Testis (tissue), 2 donors: Measurements from ENCODE around the gene B3GALNT2.

Source experiments
- POLR2A ChIP-seq: fragments of 450-650 bp; IDR thresholded peaks from one replicate; pipeline ENCODE4 v1.6.1; 2017; ENCODE audit warnings: antibody characterized with exemption, mild to moderate bottlenecking, moderate library complexity
- TF ChIP-seq, protein P1 (sequence below), 3 experiments: fragments of 450-650 bp in 2 of 3; fragments of 200-600 bp in 1 of 3; sonication (generic) in 1 of 3; IDR thresholded peaks; one replicate each; pipeline ENCODE4 v1.5.1; 2016 to 2019; ENCODE audit warnings: antibody characterized with exemption in 3 of 3, mild to moderate bottlenecking in 2 of 3, moderate library complexity in 1 of 3

DNA sequence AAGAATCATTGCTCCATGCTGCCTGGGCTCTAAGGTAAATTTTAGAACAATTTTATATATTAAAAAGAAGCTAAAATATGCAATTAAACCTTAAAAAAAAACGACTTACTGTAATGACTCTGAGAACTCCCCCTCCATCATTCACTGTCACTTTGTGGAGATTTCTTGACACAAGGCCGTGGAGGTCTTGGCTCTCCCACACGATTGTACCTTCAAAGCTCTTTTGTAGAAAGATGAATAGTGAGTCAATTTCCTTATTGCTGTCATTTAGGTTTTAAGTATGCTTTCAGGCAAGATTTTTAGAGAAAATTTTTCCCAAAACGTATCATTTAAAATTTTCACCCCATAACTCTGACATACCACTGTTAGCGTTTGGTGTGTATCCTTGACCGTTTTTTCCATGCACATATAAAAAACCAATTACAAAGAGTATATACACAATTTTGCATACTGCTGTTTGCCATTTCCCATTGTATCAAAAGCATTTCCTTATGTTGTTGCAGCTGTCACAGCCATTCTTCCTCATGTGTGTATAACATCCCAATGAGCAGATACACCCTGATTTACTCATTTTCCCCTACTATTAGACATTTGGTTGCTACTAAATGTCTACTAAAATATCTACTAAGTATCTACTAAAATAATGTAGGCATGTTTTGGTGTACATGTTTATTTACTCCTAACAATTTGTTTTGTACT, 33.4 kb downstream of the B3GALNT2 start:
- TF ChIP-seq, protein P1, sequence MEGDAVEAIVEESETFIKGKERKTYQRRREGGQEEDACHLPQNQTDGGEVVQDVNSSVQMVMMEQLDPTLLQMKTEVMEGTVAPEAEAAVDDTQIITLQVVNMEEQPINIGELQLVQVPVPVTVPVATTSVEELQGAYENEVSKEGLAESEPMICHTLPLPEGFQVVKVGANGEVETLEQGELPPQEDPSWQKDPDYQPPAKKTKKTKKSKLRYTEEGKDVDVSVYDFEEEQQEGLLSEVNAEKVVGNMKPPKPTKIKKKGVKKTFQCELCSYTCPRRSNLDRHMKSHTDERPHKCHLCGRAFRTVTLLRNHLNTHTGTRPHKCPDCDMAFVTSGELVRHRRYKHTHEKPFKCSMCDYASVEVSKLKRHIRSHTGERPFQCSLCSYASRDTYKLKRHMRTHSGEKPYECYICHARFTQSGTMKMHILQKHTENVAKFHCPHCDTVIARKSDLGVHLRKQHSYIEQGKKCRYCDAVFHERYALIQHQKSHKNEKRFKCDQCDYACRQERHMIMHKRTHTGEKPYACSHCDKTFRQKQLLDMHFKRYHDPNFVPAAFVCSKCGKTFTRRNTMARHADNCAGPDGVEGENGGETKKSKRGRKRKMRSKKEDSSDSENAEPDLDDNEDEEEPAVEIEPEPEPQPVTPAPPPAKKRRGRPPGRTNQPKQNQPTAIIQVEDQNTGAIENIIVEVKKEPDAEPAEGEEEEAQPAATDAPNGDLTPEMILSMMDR (IDR thresholded peaks at IDR 0.05): no peak
- no peak for TF ChIP-seq POLR2A
